ENCODE results near the gene FHOD3.

- TF ChIP-seq POLR2A (IDR thresholded peaks at IDR 0.05; ENCODE audit: extremely low read depth, insufficient read length) (no peak), CTCF (IDR thresholded peaks at IDR 0.05; ENCODE audit: low read depth, low read length) (no peak), MYC (IDR thresholded peaks at IDR 0.05; ENCODE audit: low read depth, low read length) (no peak)
Observed at GRCh38 chr18:36415171-36415570, 117.7 kb downstream of the FHOD3 start.
